ENCODE results near the gene PALLD.

GRCh38 chr4:168648929-168649328 lies 152.1 kb downstream of the PALLD start:
- TF ChIP-seq CTCF (conservative IDR thresholded peaks at IDR 0.05; ENCODE audit: low read depth, low read length) (no peak), EZH2 (IDR thresholded peaks at IDR 0.05; ENCODE audit: low read length, unreplicated experiment) (no peak)
